ENCODE data around the gene MAPK11.

DNA sequence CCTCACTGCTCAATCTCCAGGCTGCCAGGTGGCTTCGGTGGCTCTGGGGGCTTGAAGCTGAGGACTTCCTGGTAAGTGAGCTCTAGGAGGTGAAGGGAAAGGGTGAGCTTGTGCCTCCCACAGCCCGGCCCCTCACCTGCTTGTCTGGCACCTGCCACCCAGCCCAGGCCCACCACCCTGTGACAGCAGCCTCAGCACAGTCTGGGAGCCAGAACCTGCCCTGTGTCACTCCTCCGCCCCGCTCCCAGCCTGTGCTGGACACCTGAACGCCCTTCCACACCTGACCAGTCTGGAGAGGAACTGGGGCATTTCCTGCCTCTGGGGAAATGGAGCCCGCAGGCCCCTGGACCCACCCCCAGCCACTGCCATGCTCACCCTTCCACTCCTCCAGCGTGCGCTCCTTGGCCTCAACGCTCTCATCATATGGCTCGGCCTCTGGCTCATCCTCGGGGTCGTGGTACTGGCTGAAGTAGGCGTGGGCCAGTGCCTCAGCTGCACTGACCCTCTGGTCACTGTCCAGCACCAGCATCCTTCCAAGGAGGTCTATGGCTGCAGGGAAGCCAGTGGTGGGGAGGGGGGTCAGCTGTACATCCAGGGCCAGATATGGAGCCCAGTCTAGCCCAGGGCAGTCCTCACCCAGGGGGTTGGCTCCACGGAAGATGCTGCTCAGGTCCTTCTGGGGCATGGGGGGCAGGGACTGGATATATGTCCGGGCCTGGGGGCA is 5.1 kb downstream of the MAPK11 start:
- no peak for TF ChIP-seq POLR2A (IDR thresholded peaks at IDR 0.05; ENCODE audit: low read length)
- TF ChIP-seq GATA1 (IDR thresholded peaks at IDR 0.05; ENCODE audit: low read depth, low read length) = no peak
